GM19452 (cell line): ENCODE measurements around the gene TM9SF1.

Experiments used
- ATAC-seq: cut with Tn5 transposase; IDR thresholded peaks from one replicate; pipeline ENCODE4 v1.9.1; 2021; ENCODE audit not compliant: unreplicated experiment

The TM9SF1 gene

DNA sequence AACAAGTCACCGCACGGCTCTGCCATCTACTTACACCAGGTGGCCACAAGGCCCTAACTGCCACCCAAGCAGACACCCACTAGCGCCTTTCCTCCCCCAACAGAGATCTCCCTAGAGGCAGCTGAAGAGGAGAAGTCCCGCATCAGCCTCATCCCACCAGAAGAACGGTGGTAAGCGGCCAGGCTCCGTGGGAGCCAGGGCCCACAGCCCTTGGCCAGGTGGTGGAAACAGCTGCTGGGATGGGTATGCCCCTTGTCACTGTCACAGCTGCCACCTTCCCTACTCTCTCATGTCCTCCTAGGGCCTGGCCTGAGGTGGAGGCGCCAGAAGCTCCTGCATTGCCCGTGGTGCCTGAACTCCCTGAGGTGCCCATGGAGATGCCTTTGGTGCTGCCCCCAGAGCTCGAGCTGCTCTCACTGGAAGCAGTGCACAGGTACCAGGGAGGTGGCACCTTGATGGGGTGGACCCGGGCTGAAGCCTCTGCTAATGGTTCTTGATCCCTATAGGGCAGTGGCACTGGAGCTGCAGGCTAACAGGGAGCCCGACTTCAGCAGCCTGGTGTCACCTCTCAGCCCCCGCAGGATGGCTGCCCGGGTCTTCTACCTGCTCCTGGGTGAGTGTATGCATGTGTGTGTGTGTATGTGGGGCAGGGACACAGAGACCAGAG, 15.8 kb downstream of the TM9SF1 start:
- ATAC-seq = no peak

GRCh38 chr14:24178399-24179178, 16.7 kb downstream of the TM9SF1 start:
- ATAC-seq = no peak

DNA sequence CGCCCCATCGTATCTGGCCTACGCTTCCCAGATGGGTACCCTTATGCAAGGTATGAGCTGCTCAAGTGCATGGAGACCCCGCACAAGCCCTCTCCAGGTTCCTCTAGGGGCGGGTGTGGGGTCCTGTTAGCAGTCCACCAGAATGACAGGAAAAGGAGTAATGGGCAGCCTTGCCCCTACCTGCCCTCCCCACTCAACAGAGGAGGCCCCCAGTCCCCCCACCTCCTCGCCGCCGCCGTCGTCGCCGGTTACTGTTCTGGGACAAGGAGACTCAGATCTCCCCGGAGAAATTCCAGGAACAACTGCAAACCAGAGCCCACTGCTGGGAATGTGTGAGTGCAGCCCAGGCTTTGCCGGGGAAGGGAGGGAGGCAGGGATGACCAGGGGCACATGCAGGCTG, 17.4 kb downstream of the TM9SF1 start:
- no peak for ATAC-seq

- no peak for ATAC-seq
Observed at GRCh38 chr14:24177041-24177825, 18.0 kb downstream of the TM9SF1 start.

GRCh38 chr14:24176599-24176998, 18.6 kb downstream of the TM9SF1 start:
- ATAC-seq = no peak

DNA sequence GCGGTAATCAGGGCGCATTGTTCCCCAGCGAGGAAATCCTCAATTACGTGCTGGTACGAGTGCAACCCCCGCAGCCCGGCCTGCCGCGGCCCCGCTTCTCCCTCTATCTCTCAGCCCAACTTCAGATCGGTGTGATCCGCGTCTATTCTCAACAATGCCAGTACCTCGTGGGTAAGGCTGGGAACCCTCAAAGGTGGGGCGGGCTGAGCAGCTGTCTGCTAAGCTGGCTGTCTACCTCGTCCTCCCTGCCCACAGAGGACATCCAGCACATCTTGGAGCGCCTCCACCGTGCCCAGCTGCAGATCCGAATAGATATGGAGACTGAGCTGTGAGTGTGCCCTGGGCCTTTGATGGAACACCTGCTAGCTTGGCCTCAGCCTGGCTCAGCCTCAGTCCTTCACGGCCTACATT, 22.4 kb downstream of the TM9SF1 start:
- no peak for ATAC-seq

DNA sequence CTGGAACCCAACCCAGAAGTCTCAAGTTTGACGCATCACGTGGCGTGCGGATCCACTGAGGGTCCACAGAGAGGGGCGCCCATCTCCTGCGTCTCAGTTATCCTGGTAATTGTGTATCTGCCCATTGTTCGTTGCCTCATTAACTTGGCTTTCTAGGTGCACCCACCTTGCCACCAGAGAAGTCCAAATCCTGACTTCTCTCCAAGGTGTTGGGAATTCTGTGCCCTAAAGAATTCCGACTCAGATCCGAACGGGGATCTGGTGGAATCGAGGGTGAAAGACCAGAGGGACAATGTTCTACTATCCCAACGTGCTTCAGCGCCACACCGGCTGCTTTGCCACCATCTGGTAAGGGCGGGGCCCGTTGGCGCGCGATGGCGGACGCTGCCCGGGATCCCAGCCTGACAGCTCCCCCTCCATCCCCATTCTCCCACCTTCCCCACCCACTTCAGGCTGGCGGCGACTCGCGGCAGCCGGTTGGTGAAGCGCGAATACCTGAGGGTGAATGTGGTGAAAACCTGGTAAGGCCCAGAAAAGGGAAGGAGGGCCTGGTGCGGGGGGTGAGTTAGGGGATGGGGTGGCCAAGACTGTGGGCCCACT, 22.9 kb downstream of the TM9SF1 start:
- no peak for ATAC-seq

DNA sequence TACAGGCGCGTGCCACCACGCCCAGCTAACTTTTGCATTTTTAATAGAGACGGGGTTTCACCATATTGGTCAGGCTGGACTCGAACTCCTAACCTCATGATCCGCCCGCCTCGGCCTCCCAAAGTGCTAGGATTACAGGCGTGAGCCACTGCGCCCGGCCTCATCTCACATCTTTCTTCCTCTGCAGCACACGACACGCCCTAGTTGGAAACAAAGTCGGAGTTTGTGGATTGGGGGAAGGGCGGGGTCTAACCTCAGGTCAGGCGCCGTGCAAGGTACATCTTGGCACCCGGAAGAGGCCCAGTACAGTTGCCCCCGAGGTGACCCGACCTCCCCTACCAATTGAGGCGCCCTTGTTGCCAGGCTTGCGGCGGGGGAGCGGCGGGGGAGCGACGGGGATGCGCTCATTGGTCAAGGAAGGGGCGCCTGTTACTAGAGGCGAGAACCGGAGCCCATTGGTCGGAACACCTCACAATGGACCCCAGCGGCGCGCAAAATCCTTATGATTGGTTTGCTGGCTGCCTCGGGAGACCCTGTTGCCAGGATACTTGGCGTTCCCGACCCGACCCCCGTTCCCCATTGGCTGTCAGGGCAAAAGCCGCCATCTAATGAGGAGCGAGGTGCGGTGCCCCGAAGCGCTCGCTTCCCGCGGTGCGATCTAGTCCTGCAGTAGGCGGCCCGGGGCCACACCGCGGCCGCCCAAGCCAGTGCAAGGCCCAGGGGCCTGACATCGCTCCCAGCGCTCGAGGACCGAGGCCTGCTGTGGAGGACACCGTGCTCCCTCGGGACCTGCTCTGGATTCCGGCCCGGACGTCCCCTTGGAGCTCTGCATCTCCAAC, 23.6 kb downstream of the TM9SF1 start, which contains the start of gene REC8:
REC8 (plus strand) TSS at position 659 of the 839 bp plus-strand sequence. CDS start 473 bp downstream, outside the sequence.
- ATAC-seq = peak; percentile 77

DNA sequence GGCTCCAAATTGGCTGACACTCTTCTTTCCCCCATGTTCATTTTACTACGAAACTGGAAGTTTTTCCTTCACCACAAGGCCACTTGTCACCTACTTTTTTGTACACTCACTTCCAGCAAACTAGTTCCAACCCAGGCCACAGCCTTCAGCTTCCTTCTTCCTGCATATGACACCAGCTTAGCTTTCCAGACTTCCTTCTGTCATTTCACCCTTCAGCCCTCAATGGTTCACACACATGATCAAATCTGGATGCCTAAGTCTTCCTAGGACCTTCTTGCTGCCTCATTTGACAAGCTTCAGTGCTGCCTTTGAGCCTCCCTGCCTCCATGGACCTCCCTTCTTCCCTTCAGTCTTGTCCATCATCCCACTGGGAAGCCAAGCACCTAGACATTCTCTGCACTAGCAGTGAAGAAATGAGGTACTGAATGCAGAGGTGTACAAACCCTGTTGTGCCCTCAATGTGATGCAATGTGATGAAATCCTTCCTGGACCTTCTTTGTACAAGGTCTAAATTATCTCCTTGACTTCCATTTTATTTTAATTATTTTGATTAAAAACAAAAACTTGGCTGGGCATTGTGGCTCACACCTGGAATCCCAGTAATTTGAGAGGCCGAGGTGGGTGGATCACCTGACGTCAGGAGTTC, 27.6 kb downstream of the TM9SF1 start:
- no peak for ATAC-seq

GRCh38 chr14:24165785-24166184, 29.5 kb downstream of the TM9SF1 start:
- no peak for ATAC-seq

GRCh38 chr14:24164518-24164991, 30.7 kb downstream of the TM9SF1 start:
- no peak for ATAC-seq

- ATAC-seq = no peak
Observed at GRCh38 chr14:24162093-24162492, 33.1 kb downstream of the TM9SF1 start.

DNA sequence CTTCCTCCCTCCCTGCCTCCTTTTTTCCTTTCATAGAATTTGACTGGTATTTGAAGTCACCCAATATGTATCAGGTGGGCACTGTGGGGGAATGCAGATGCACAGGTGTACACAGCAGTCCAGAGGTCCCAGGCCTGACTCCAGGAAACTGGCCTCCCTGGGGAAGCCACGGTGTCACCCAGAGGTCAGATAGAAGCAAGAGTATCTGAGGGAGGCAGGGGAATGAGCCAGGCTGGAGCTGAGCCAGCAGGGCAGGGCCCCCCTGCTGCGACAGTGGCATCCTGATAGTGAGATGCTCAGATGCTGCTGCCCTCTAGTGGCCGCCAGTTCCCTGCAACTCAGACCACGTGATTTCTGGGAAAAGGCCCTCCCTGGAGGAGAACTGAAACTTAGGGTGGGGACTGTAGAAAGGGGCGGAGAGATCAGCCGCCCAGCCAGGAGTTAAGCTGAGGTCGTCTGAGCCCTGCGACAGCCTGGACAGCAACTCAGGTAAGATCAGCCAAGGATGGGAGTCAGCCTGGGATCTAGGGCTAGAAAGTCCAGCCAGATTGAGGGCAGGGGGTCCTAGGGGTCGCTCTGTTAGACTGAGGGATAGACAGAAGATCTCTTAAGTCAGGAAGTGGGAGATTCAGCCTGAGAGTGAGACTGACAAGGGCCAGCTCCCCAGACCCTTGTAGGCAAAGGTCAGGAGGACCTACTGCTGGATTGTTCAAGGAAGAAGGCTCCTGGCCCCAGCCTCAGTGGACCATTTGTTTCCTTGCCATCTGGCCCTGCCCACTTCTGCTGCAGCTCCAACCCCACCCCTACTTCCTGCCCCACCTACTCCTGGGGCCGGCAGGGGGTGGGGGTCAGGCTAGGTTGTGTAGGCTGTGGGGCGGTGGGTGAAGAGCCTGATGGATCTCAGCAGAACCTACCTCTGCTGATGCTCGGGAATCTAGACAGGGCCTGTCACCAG, 34.1 kb downstream of the TM9SF1 start, which contains the start of gene IRF9:
IRF9 (plus strand) TSS at position 416 of the 955 bp plus-strand sequence. CDS start 880 bp downstream, outside the sequence.
- peak; percentile 81 for ATAC-seq

- ATAC-seq = no peak
Observed at GRCh38 chr14:24160499-24160849, 34.8 kb downstream of the TM9SF1 start.

DNA sequence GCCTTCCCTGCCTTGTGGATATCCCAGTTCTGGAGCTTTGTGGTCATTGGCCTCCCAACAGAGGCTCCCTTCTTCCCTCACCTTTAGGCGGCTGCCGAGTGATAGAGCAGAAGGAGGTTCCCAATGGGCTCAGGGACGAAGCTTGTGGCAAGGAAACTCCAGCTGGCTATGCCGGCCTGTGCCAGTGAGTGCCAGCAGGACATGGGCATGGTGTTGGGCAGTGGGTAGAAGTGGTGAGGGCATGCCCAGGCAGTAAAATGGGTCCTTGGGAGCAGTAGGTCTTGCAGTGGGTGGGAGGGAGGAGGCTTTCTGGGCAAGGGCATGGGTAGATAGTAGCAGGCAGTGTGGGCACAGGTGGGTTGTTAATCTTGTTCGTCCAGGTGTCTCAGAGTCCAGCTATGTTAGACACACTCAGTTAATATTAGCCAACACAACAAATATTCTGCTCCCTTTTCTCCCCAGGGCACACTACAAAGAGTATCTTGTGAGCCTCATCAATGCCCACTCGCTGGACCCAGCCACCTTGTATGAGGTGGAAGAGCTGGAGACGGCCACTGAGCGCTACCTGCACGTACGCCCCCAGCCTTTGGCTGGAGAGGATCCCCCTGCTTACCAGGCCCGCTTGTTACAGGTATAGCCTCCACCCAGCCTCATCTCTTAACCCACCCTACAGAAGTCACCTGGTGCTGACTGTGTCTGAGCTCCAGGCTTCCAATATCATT, 35.3 kb downstream of the TM9SF1 start:
- ATAC-seq = no peak

DNA sequence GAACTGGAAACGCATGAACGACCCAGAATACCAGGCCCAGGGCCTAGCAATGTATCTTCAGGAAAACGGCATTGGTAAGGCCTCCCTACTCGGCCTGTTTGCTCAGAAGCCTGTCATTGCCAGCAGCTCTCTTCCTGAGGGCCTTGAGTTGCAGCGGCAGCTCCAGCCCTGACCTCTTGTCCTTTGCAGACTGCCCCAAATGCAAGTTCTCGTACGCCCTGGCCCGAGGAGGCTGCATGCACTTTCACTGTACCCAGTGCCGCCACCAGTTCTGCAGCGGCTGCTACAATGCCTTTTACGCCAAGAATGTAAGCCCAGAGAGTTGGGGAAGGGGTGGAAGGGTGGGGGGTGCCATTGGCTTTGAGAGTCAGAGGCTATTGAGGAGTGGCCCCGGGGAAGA, 37.9 kb downstream of the TM9SF1 start:
- no peak for ATAC-seq

DNA sequence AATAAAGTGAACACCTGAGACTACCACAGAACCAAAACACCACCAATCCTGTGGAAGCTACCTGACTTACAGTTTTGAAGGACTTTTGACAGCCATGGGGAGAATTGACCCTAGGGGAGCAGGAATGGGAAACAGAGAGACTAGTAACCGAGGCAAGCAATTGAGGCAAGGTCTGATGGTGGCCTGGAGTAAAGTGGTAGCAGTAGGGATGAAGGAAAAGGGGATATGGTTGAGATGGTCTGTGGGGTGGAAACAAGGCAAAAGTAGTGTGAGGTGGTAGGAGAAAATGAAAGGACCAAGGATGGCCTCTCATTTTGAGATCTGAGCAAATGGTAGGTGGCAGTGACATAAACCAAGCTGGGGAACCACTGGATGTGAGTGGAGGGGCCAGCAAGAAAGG, 38.4 kb downstream of the TM9SF1 start:
- ATAC-seq = no peak

- no peak for ATAC-seq
Observed at GRCh38 chr14:24155100-24155499, 40.1 kb downstream of the TM9SF1 start.
